Osteoblast (primary cell): ENCODE data around the gene TP53INP2. TPM values are rescaled to one million over a fixed set of nuclear protein-coding genes. Genes with fewer than 3 reads are reported as not detected.

Experiments
- DNase-seq: peaks from one replicate; pipeline ENCODE4 v3.0.0; 2011; ENCODE audit warnings: low spot score, mixed read lengths; ENCODE audit not compliant: insufficient read length; ENCODE audit errors: missing footprints
- H2AFZ ChIP-seq: 2 replicates; pipeline ENCODE4 v1.6.0; 2011; ENCODE audit warnings: mild to moderate bottlenecking, low read length
- H3K27ac ChIP-seq: 2 replicates; pipeline ENCODE4 v1.5.1; 2011; ENCODE audit warnings: mild to moderate bottlenecking, low read depth, low read length, moderate library complexity
- H3K27me3 ChIP-seq: 2 replicates; pipeline ENCODE4 v1.6.0; 2012; ENCODE audit warnings: mild to moderate bottlenecking, control low read depth, inconsistent platforms, low read length, moderate library complexity; ENCODE audit not compliant: insufficient read depth
- H3K36me3 ChIP-seq: 2 replicates; pipeline ENCODE4 v1.5.1; 2011; ENCODE audit warnings: mild to moderate bottlenecking, low read length, control low read depth, moderate library complexity; ENCODE audit not compliant: insufficient read depth
- H3K4me1 ChIP-seq: 2 replicates; pipeline ENCODE4 v1.5.1; 2011; ENCODE audit warnings: mild to moderate bottlenecking, low read length, control low read depth, moderate library complexity; ENCODE audit not compliant: insufficient read depth
- H3K4me2 ChIP-seq: 2 replicates; pipeline ENCODE4 v1.6.0; 2011; ENCODE audit warnings: mild to moderate bottlenecking, low read length; ENCODE audit not compliant: insufficient read depth
- H3K4me3 ChIP-seq: fragments of 200-600 bp; sonication (generic); 3 replicates; pipeline ENCODE4 v1.5.1; 2012; ENCODE audit warnings: mild to moderate bottlenecking, low read length, inconsistent platforms; ENCODE audit not compliant: insufficient read depth
- H3K79me2 ChIP-seq: 2 replicates; pipeline ENCODE4 v1.6.0; 2012; ENCODE audit warnings: mild to moderate bottlenecking, low read length, control low read depth, inconsistent platforms; ENCODE audit not compliant: insufficient read depth
- H3K9me3 ChIP-seq: 2 replicates; pipeline ENCODE4 v1.5.1; 2011; ENCODE audit warnings: low read depth, low read length, control low read depth
- H4K20me1 ChIP-seq: 2 replicates; pipeline ENCODE4 v1.6.0; 2012; ENCODE audit warnings: mild to moderate bottlenecking, low read length, control low read depth; ENCODE audit not compliant: insufficient read depth
- total RNA-seq: library from RNA; depleted of rRNA; stranded (reverse); fragments of >200 nt; gene quantifications from 2 replicates; pipeline ENCODE4 v1.2.3, GENCODE V29; 2012
- TF ChIP-seq, protein P1 (sequence below): IDR thresholded peaks from 2 replicates; pipeline ENCODE4 v1.5.1; 2011; ENCODE audit warnings: mild to moderate bottlenecking, low read depth, low read length, moderate library complexity; ENCODE audit errors: extremely low read depth

The TP53INP2 gene
- total RNA-seq, 1 donor = 8.0 TPM

DNA sequence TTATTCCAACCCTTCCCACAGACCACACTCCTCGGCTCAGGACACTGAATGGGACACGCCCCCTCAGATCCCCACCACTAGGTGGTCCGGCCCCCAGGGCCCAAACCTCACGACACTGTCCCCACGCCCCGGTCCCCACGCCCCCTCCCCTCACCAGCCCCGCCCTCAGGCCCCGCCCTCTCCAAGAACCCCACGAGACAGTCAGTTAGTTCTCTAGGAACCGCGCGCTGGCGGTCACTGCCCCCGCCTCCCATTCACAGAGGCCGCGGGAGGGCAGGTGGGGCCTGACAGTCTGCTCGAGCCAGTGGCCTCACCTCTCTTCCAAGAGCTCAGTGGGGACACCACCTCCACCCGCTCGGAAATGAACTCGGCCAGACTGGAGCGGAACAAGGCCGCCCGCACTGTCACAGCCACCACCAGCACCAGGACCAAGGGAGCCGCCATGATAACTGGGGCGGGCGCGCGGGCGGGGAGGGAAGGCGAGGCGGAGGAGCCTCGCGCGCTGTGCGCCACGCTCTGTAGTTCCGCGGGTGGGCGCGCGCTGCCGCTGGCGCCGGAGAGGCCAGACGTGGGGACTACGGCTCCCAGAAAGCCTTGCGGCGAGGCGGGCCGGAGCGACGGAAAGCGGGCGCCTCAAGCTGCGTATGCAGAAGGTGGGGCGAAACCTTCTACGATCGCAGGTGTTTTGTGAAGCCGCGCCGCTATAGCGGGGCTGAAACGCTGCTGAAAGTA lies 27.3 kb upstream of the TP53INP2 start, which contains the start of gene PIGU:
PIGU (minus strand) TSS at position 451 of the 732 bp plus-strand sequence; CDS start at position 444, 7 bp downstream.
- TF ChIP-seq, protein P1, sequence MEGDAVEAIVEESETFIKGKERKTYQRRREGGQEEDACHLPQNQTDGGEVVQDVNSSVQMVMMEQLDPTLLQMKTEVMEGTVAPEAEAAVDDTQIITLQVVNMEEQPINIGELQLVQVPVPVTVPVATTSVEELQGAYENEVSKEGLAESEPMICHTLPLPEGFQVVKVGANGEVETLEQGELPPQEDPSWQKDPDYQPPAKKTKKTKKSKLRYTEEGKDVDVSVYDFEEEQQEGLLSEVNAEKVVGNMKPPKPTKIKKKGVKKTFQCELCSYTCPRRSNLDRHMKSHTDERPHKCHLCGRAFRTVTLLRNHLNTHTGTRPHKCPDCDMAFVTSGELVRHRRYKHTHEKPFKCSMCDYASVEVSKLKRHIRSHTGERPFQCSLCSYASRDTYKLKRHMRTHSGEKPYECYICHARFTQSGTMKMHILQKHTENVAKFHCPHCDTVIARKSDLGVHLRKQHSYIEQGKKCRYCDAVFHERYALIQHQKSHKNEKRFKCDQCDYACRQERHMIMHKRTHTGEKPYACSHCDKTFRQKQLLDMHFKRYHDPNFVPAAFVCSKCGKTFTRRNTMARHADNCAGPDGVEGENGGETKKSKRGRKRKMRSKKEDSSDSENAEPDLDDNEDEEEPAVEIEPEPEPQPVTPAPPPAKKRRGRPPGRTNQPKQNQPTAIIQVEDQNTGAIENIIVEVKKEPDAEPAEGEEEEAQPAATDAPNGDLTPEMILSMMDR = no peak
- H3K27ac ChIP-seq = peak within 1 kb of the TSS; percentile 58

GRCh38 chr20:34680586-34681175 lies 23.5 kb upstream of the TP53INP2 start:
- Histone ChIP-seq H3K27me3 (no peaks in the 10 kb centered on the region), H3K4me2 (no peak overlapping the region), H3K4me1 (peaks cover 6% of the 10 kb centered on the region), H3K27ac (no peak overlapping the region), H2AFZ (no peak overlapping the region), H3K4me3 (no peak overlapping the region), H3K9me3 (no peaks in the 10 kb centered on the region), H4K20me1 (no peaks in the 10 kb centered on the region), H3K79me2 (peaks cover 1% of the 10 kb centered on the region), H3K36me3 (no peaks in the 10 kb centered on the region)
- TF ChIP-seq, protein P1 = no peak
- DNase-seq = peak; percentile 4

More for the DNA sequence above, 27.3 kb upstream of the TP53INP2 start, which contains the start of gene PIGU:
- Histone ChIP-seq H3K36me3 (no peaks in the 10 kb centered on the region), H3K9me3 (no peaks in the 10 kb centered on the region), H3K79me2 (peaks cover 17% of the 10 kb centered on the region), H3K4me2 (peak within 1 kb of the TSS; percentile 99), H3K27me3 (no peaks in the 10 kb centered on the region), H4K20me1 (no peaks in the 10 kb centered on the region), H3K4me1 (peaks cover 9% of the 10 kb centered on the region), H2AFZ (peak within 1 kb of the TSS; percentile 98), H3K4me3 (peak within 1 kb of the TSS; percentile 96)
- peak; percentile 98 for DNase-seq

GRCh38 chr20:34683667-34684066 lies 20.5 kb upstream of the TP53INP2 start:
- TF ChIP-seq, protein P1 = no peak
- H3K4me2 ChIP-seq = no peak overlapping the region

DNA sequence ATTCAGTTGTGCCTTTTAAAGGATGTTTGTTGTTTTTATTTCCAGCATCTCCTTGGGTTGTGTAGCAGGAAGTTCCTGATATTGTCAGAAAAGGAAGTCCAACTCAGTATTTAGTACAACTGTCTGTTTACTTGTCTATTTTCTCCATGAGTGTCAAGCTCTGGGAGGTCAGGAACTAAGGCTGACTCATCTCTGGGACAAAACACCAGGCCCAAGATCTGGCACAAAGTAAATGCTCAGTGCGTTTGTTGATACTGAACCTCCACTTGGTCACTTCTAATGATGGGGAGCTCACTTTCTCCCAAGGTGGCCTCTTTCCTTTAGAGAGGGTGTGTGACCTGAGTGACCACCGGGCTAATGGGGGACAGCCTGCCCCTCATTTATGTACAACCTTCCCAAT lies 14.7 kb upstream of the TP53INP2 start:
- TF ChIP-seq, protein P1 = no peak
- H3K27ac ChIP-seq = no peak overlapping the region

More at GRCh38 chr20:34683667-34684066, 20.5 kb upstream of the TP53INP2 start:
- H3K36me3 ChIP-seq = no peaks in the 10 kb centered on the region
- no peaks in the 10 kb centered on the region for H3K4me1 ChIP-seq
- no peaks in the 10 kb centered on the region for H3K79me2 ChIP-seq
- H3K4me3 ChIP-seq = no peak overlapping the region
- no peak for DNase-seq
- H4K20me1 ChIP-seq = no peaks in the 10 kb centered on the region
- H3K27ac ChIP-seq = no peak overlapping the region
- H3K9me3 ChIP-seq = no peaks in the 10 kb centered on the region
- no peak overlapping the region for H2AFZ ChIP-seq
- no peaks in the 10 kb centered on the region for H3K27me3 ChIP-seq

More for the DNA sequence above, 14.7 kb upstream of the TP53INP2 start:
- no peaks in the 10 kb centered on the region for H3K79me2 ChIP-seq
- no peak overlapping the region for H2AFZ ChIP-seq
- no peaks in the 10 kb centered on the region for H4K20me1 ChIP-seq
- DNase-seq = peak; percentile 29
- H3K27me3 ChIP-seq = no peaks in the 10 kb centered on the region
- H3K4me2 ChIP-seq = no peak overlapping the region
- no peaks in the 10 kb centered on the region for H3K4me1 ChIP-seq
- no peaks in the 10 kb centered on the region for H3K9me3 ChIP-seq
- H3K36me3 ChIP-seq = no peaks in the 10 kb centered on the region
- H3K4me3 ChIP-seq = no peak overlapping the region
